IPS DF 6.9 (cell line): ENCODE results near the gene CRISPLD2.

Experiments used
- DNase-seq: peaks from one replicate; pipeline ENCODE4 v3.0.0-alpha.2; 2013; ENCODE audit warnings: low read depth, low spot score
- H3K27ac ChIP-seq: one replicate; pipeline ENCODE4 v1.5.1; 2013; ENCODE audit warnings: low read length, control low read depth
- H3K27me3 ChIP-seq: 2 replicates; pipeline ENCODE4 v1.6.1; 2013; ENCODE audit warnings: mild to moderate bottlenecking, low read length; ENCODE audit not compliant: control insufficient read depth, insufficient read depth
- H3K36me3 ChIP-seq: 2 replicates; pipeline ENCODE4 v1.6.1; 2013; ENCODE audit warnings: low read length; ENCODE audit not compliant: control insufficient read depth, insufficient read depth
- H3K4me1 ChIP-seq: 2 replicates; pipeline ENCODE4 v1.6.1; 2013; ENCODE audit warnings: low read length; ENCODE audit not compliant: control insufficient read depth, insufficient read depth
- H3K4me3 ChIP-seq: 2 replicates; pipeline ENCODE4 v1.5.1; 2013; ENCODE audit warnings: mild to moderate bottlenecking, low read length
- H3K9me3 ChIP-seq: 2 replicates; pipeline ENCODE4 v1.6.1; 2013; ENCODE audit warnings: low read length, inconsistent platforms; ENCODE audit not compliant: control insufficient read depth, insufficient read depth
- WGBS: extraction: QIAGEN DNeasy Blood & Tissue Kit; methylation state at CpG from one replicate; pipeline ENCODE4 v1.1.7; 2013; ENCODE audit warnings: mixed read lengths, missing lambda C conversion rate; ENCODE audit not compliant: insufficient read length, insufficient coverage; 5-methylcytosine and 5-hydroxymethylcytosine counted together

CRISPLD2 gene

GRCh38 chr16:84838383-84838948 lies 18.7 kb downstream of the CRISPLD2 start:
- peaks cover 5% of the 10 kb centered on the region; the same call in 1 of the 2 replicates for H3K4me1 ChIP-seq
- H3K27ac ChIP-seq, result no peak overlapping the region
- WGBS, result no CpG with 5 or more reads among the region's 19 CpGs
- H3K36me3 ChIP-seq, result no peaks in the 10 kb centered on the region
- H3K27me3 ChIP-seq, result no peaks in the 10 kb centered on the region
- H3K9me3 ChIP-seq, result no peaks in the 10 kb centered on the region
- no peak overlapping the region for H3K4me3 ChIP-seq
- no peak for DNase-seq

DNA sequence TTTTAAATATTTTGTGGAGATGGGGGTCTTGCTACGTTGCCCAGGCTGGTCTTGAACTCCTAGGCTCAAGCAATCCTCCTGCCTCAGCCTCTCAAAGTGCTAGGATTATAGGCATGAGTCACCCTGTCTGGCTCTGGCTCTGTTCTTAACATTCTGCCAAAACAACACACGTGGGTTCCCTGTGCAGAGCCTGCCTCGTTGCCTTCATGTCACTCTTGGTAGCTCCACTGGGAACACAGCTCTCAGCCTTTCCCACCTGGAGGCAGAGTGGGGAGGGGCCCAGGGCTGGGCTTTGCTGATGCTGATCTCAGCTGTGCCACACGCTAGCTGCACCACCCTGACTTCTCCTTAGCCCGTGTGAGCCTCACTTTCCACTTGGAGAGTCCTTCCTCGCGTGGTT lies 19.3 kb downstream of the CRISPLD2 start:
- DNase-seq, result no peak
- Histone ChIP-seq H3K4me3 (no peak overlapping the region), H3K27ac (no peak overlapping the region), H3K36me3 (no peaks in the 10 kb centered on the region), H3K9me3 (no peaks in the 10 kb centered on the region), H3K27me3 (no peaks in the 10 kb centered on the region), H3K4me1 (peaks cover 9% of the 10 kb centered on the region)
- no CpG with 5 or more reads among the region's 7 CpGs for WGBS

DNA sequence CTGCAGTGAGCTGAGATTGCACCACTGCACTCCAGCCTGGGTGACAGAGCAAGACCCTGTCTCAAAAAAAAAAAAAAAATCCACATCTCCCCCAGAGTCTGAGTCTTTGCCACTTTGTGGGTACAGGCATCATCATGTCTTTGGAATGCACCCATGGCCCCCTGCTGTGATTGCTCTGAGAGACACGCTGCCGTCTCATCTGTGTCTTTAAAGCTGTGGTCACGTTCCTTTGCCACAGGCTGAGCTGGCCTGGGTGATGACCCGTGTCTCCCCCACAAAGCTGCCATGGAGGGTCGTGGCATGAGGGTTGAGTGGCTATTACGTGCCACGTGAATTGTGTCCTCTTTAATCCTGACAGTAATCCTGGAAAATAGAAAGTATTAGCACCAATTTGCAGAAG lies 20.2 kb downstream of the CRISPLD2 start:
- no peak overlapping the region for H3K27ac ChIP-seq
- H3K9me3 ChIP-seq, result no peaks in the 10 kb centered on the region
- no CpG with 5 or more reads among the region's 7 CpGs for WGBS
- no peak overlapping the region for H3K4me3 ChIP-seq
- H3K36me3 ChIP-seq, result no peaks in the 10 kb centered on the region
- no peaks in the 10 kb centered on the region for H3K27me3 ChIP-seq
- DNase-seq, result no peak
- peaks cover 13% of the 10 kb centered on the region for H3K4me1 ChIP-seq

- H3K27me3 ChIP-seq, result no peaks in the 10 kb centered on the region; the same call in 1 of the 2 replicates
- no peak overlapping the region for H3K4me3 ChIP-seq
- H3K27ac ChIP-seq, result no peak overlapping the region
- H3K9me3 ChIP-seq, result no peaks in the 10 kb centered on the region
- no CpG with 5 or more reads among the region's 22 CpGs for WGBS
- H3K36me3 ChIP-seq, result no peaks in the 10 kb centered on the region
- DNase-seq, result no peak
- peaks cover 15% of the 10 kb centered on the region for H3K4me1 ChIP-seq
Measured at GRCh38 chr16:84840687-84841627, 21.2 kb downstream of the CRISPLD2 start.

- Histone ChIP-seq H3K9me3 (no peaks in the 10 kb centered on the region), H3K27ac (no peak overlapping the region), H3K36me3 (no peaks in the 10 kb centered on the region), H3K4me3 (no peak overlapping the region), H3K27me3 (no peaks in the 10 kb centered on the region; the same call in 1 of the 2 replicates), H3K4me1 (peaks cover 14% of the 10 kb centered on the region)
- WGBS, result no CpG with 5 or more reads among the region's 18 CpGs
- no peak for DNase-seq
Measured at GRCh38 chr16:84841787-84842300, 22.1 kb downstream of the CRISPLD2 start.

DNA sequence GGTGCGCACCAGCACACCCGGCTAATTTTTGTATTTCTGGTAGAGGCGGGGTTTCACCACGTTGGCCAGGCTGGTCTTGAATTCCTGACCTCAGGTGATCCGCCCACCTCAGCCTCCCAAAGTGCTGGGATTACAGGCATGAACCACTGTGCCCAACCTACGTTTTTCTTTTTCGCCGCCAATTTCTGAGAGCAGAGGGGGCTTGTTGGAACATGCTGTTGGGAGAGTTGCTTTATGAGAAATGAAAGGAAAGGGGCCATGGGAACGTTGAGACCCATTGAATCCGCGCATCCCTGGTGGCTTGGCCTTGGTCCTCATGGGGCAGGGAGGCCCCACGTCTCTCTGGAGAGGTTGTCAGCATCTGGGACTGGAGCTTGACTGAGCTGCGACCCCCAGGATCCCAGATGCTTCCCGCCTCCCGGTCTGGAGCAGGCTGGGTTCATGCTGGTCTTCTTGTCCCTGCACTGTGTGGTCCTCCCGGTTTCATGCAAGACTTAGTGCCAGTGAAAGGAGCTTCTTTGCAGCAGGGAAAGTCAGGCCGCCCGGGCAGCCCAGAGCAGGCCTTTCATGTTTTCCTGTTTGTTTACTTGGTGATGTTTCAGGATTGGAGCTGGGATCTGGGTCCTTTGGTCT lies 22.8 kb downstream of the CRISPLD2 start:
- no peak overlapping the region for H3K4me3 ChIP-seq
- no peaks in the 10 kb centered on the region for H3K36me3 ChIP-seq
- H3K4me1 ChIP-seq, result peaks cover 14% of the 10 kb centered on the region
- no CpG with 5 or more reads among the region's 18 CpGs for WGBS
- no peaks in the 10 kb centered on the region for H3K9me3 ChIP-seq
- no peak for DNase-seq
- H3K27me3 ChIP-seq, result no peaks in the 10 kb centered on the region; the same call in 1 of the 2 replicates
- H3K27ac ChIP-seq, result no peak overlapping the region

- peaks cover 14% of the 10 kb centered on the region for H3K4me1 ChIP-seq
- H3K27me3 ChIP-seq, result no peaks in the 10 kb centered on the region; the same call in 1 of the 2 replicates
- H3K27ac ChIP-seq, result no peak overlapping the region
- DNase-seq, result no peak
- H3K4me3 ChIP-seq, result no peak overlapping the region
- no CpG with 5 or more reads among the region's 13 CpGs for WGBS
- no peaks in the 10 kb centered on the region for H3K9me3 ChIP-seq
- no peaks in the 10 kb centered on the region for H3K36me3 ChIP-seq
Measured at GRCh38 chr16:84843149-84844048, 23.6 kb downstream of the CRISPLD2 start.

DNA sequence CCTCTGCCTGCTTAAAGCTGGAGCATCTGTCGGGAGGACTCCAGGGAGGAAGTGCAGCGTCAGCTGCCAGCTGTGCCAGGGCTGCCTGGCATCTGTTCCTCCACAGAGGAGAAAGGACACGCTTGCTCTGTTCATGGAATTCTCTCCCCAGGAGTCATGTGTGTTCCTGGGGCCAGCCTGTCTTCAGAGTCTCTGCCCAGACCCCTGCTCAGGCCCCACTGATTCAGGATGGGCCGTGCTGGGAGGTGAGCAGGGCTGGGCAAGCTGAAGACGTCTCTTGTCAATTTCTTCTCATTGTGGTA lies 24.2 kb downstream of the CRISPLD2 start:
- no peak for DNase-seq
- no peaks in the 10 kb centered on the region for H3K36me3 ChIP-seq
- no peak overlapping the region for H3K4me3 ChIP-seq
- peaks cover 14% of the 10 kb centered on the region for H3K4me1 ChIP-seq
- H3K9me3 ChIP-seq, result no peaks in the 10 kb centered on the region
- WGBS, result no CpG with 5 or more reads among the region's 5 CpGs
- no peak overlapping the region for H3K27ac ChIP-seq
- no peaks in the 10 kb centered on the region; the same call in 1 of the 2 replicates for H3K27me3 ChIP-seq

GRCh38 chr16:84844559-84845495 lies 25.0 kb downstream of the CRISPLD2 start:
- Histone ChIP-seq H3K27ac (no peak overlapping the region), H3K4me3 (no peak overlapping the region), H3K9me3 (no peaks in the 10 kb centered on the region), H3K27me3 (no peaks in the 10 kb centered on the region; the same call in 1 of the 2 replicates), H3K36me3 (no peaks in the 10 kb centered on the region), H3K4me1 (peaks cover 14% of the 10 kb centered on the region)
- no CpG with 5 or more reads among the region's 26 CpGs for WGBS
- DNase-seq, result no peak
